NCI-H2196 treated with DMSO at 0.1 percent for 48 hours (cell line): Measurements from ENCODE around the gene MTNR1B.

Experiments
- DNase-seq: peaks from one replicate; lab custom pipeline; 2025; ENCODE audit not compliant: unreplicated experiment; lab: John Stamatoyannopoulos, UW

The MTNR1B gene

DNA sequence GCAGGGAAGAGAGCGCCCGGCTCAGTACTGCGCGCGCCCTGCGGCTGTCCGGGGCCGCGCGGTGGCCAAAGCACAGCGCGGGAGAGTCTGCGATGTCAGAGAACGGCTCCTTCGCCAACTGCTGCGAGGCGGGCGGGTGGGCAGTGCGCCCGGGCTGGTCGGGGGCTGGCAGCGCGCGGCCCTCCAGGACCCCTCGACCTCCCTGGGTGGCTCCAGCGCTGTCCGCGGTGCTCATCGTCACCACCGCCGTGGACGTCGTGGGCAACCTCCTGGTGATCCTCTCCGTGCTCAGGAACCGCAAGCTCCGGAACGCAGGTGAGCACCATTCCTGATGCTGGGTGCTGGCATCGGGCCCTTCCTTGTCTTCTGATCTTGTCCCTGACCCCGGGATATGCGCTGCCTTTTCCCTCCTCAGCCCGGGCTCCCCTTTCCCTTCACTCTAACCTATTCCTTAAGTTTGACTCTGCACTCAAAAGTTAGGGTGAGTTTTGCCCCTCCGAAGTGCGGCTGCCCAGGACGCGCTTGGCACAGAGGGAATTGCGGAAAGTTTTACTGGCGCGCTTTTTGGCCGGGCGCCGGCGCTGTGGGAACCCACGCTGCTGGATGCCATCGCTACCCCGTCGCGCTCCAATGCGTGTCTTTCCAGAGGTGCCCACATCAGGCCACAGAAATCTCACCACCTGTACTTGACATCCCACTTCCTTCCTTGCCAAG, at the start of gene MTNR1B:
Gene MTNR1B (plus strand): TSS at position 18 of the 714 bp plus-strand sequence. CDS start 75 bp downstream, at position 93.
- no peak for DNase-seq

DNA sequence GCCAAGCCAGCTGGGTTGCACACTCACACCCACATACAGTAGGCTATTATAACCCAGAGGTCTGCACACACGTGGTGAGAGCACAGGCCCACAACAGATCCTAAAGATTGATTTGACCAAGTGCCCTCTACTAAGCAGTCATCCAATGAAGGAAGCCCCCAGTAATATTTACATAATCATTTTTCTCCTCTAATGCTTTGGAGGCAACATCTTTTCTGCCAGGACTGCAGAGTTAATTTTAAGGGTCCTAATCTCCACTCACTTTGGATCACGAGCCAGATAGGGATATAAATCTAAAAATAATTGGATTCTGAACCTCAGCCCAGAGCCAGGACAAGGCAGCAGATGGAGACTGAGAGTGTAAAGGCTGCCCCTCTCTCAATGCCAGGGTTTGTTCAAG, 49.1 kb upstream of the MTNR1B start:
- DNase-seq, result no peak

DNA sequence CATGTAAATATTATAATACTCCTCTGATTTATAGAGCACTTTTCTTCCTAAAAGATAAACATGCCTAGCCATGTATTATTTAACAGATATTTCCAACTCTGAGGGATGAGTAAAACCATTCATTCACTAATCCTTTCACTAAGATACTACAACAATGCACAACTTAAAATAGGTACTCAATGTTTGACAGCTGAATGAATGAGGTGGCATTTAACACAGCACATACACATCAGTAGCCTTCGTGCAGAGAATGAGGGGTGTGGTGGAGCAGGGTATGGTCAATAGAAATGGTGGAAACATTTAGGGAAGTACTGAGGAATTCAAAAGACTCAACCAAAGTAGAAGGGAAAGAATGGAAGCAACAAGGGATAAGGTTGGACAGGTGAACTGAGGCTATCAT, 46.7 kb upstream of the MTNR1B start:
- no peak for DNase-seq

DNA sequence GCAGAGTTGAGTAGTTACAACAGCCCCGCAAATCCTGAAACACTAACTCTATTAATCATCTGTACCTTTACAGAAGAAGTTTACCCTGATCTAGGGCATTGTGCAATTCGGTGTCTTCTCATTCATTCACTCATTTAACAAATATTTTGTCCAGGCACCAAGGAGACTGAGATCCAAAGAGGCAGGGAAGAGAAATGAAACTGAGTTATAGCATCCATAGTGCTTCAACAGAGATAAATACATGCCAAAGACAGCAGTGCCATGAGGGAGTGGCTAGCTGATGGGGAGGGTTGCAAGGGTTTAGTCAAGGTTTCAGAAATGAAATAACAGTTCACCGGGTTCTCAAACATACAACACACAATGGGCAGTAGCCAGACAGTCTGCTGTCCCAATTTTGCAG, 40.2 kb upstream of the MTNR1B start:
- no peak for DNase-seq

DNA sequence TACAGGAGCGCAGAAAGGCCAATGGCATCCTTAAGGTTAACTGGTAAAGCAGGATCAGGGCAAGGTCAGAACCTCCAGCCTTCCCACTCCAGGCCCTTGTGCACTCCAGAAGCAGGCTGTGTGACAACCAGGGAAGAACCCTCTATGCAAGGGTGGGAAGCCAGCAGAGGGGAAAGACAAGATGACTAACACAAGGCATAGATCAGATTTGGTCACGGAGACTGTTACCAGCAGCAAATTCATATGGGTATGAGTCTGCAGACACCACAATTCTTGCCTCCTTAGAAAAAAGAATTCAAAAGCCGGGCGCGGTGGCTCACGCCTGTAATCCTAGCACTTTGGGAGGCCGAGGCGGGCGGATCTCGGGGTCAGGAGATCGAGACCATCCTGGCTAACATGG, 39.8 kb upstream of the MTNR1B start:
- no peak for DNase-seq

DNA sequence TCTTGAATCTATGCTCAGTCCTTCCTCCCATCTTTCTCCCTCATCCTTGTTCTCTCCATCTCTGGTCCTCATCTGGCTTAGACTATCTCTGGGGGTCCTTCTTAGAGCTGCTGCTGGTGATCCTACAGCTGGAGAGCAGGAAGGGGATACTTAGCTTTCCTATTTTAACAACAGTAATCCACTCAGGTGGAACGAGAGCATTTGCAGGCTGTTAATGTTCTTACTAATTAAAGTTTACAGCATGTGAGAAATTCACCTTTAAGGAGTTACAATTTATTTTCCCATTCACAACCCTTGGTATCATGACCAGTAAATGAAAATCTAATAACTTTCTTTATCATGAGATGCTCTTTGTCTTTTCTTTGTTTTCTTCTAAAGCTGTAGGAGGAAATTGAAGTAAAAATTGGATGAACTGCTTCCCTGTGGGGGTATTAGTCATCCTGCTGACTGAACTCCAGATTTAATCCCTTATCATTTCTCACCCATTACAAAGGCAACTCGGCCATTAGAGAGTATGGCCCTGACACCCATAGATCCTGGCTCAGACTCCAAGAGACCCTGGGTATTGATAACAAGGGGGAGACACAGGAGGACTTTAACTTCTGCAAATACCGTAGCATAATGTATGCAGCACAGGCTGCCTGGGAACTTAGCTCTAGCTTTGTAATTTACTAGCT, 37.6 kb upstream of the MTNR1B start:
- DNase-seq, result no peak

DNA sequence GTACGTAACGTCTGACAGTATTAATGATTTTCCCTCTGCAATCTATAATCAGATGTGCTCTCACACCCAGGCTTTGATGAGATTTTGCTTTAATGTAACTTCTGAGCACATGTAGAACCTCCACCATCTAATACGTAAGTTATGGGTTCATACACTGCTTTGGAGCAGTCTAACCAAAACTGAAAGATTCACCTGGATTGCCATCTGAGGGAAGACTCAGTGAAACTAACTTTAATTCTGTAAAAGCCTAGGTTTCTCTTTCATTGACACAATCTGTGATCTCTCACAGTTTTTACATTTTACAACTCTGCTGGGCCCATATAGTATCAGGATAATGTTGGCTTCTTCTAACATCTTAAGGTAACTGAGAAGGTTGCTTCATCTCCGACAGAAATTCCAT, 30.1 kb upstream of the MTNR1B start:
- DNase-seq, result no peak

DNA sequence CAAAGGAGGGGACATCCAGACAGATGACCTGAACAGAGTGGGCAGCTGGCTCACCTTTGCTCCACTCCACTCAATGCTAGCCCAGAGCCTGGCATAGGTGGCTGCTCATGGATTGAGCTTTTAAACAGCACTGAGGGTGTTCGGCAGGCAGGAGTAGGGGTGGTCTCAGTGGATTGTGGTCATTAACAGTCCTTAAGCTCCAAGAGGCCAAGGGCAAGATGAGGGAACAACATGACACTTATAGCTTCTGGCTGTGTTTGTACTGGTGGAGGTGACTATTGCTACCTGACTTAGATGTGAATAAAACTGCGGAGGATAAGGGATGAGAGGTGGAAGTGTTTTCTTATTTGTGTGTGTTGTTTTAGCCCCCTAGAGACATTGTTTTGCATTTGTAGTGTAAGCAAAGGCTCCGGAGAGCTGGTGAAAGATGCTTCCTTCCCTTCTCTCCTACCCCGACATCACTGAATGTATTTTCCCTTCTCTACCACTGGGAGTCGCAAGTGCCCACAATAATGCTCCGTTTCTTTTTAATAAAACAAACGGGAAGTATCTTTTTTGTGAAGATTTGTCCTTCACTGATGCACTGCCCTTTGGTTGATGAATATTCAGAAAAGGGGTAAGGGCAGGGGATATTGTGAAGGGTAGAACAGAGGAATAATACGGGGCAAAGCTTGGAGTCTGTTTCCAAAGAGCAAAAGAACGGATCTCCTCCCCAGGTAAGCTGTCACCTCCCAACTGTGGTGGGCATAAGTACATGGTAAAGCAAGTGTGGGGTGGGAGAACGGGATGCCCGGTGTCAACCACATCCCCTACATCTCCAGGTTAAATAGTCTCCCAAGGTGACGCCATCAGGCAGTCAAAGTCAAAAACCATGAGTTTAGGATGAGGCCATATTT, 27.5 kb upstream of the MTNR1B start:
- DNase-seq, result no peak

DNA sequence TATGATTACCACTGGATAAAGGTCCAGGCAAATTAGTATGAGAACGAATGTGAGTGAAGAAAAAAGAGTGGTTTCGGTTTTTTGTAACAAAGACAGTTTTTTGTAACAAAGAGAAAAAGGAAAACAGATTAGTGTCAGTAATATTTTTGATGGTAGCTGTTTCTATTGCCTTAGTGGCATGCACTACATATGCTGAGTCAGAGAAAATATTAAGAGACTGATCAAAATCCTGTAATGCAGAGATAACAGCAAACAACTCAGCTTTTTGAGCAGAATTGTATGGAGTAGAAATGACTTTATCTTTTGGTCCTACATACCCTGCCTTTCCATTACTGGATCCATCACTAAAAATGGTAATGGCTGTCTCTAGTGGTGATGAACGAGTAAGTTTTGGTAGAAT, 22.7 kb upstream of the MTNR1B start:
- DNase-seq, result no peak

DNA sequence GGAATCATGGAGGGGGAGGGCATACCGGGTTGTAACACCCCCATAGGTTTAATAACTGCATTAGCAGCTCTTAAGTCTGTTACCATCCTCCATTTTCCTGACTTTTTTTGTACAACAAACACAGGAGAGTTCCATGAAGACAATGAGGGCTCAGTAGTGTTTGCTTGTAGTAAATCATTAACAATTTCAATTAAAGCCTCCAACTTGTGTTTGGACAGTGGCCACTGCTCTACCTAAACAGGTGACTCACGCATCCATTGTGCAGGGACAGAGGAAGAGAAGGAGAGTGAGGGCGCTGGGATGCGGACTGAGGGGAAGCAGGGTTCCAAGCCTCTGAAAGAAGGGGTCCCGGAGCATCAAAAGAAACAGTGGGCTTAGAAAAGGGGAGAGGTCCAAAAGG, 21.3 kb upstream of the MTNR1B start:
- no peak for DNase-seq

DNA sequence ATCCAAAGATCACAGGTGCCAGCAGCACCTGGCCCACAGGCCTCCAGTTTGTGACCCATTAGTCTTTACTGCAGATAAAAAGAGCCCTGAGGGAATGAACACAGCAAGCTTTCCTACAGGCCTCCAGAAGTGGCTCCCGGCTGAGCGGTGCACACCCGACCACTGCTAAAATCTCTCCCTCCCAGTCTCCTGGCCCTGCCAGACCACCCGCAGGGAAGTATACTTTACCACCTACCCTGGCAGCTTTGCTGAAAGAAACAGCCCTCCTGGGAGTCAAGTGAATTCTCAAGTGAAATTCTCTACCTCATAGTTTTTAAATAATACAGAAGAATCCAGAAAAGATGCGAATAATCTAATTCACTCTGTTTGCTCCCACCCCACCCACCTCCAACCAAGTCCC, 15.4 kb upstream of the MTNR1B start:
- no peak for DNase-seq

DNA sequence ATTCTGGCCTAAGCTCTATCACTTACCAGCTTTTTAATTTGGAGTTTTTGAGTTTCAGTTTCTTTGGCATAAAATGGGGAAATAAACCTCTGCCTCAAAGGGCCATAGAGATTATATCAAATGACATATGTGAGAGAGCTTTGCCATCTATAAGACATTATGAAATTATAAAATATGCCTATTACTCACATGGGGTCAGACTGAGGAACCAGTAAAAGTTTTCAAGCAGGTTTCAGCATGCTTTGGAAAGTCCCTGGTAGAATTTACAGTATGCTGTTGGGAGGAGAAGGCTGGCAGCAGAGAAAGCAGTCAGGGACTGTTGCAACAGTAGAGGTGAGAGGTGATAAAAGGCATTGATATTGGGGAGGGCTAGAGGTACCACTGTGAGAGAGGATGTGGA, 13.6 kb upstream of the MTNR1B start:
- no peak for DNase-seq

DNA sequence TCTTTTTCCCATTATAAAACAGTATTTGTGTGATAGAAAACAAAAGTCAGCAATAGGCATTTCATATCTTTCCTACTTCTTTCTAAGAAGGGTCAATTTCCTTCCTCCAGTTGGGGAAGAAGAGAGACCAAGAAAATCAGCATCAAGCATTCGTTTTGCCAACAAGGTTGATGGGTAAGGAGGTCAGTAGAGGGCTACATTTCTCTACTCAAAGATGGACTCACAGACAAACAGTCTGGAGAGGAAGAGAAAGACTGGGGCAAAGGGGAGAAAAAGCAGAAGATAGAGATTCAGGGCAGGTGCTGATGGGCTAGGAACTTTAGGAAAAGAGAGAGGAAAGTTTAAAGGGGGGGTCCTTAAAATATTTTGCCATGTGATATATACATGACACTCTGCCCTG, 8.6 kb upstream of the MTNR1B start:
- DNase-seq, result no peak

DNA sequence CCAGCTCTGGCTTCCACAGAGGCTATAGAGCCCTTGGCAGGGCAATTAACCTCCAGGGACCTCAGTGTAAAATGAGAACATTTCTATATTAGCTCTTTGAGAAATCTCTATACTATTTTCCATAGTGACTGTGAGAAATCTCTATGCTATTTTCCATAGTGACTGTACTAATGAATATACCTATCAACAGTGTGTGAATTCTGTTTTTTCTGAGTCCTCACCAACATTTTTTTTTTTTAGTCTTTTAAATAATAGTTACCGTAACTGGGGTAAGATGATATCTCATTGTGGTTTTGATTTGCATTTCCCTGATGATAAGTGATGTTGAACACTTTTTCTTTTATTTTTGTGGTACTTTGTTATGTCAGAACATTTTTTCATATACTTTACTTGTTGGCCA, 7.0 kb upstream of the MTNR1B start:
- no peak for DNase-seq

DNA sequence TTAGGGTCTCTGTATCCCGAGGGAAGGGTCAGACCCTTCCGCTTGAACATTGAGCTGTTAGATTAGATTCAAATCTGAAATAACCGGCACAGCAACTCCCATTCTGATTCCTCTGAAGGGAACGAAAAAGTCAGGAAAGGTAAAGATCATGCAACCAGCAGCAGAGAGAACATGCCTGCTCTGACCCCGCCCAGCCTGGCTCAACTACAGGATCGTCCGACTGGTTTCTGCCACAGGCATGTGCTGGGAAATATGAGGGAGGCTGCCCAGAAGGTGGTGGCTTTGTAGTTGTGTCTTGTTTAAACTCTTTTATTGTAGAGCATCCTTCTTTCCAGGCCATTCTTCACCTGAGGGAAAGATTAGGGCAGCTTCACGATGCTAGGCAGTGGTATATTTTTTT, 5.0 kb upstream of the MTNR1B start:
- no peak for DNase-seq

DNA sequence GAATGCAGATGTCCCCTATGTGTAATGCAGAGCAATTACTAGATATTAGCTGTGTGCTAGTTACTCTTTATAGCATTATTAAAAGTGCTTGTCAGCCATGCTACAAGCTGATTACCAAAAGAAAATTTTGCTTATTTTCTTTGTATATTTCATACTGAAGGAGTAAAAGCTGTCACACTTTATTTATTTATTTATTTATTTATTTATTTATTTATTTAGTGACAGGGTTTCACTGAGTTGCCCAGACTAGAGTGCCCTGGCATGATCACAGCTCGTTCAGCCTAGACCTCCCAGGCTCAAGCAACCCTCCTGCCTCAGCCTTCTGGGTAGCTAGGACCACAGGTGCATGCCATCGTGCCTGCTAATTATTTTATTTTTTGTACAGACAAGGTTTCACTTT, 4.3 kb upstream of the MTNR1B start:
- no peak for DNase-seq

DNA sequence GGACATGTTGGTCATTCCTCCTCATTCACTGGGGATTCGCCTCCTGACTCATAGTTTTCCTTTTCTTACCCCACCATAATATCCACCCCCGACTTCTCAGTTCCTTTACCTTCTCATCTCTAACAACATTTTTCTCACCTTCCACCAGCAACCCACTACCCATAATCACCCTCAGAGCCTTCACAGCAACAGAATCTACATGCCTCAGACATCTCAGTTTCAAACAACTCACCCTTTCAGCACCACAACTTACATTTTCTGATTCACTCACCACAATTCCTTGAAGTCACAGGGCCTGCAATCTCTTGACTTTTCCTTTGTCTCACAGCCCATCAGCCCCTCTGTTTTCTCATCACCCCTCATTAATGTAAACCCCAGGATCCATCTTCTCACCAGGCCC, 2.3 kb upstream of the MTNR1B start:
- DNase-seq, result no peak

DNA sequence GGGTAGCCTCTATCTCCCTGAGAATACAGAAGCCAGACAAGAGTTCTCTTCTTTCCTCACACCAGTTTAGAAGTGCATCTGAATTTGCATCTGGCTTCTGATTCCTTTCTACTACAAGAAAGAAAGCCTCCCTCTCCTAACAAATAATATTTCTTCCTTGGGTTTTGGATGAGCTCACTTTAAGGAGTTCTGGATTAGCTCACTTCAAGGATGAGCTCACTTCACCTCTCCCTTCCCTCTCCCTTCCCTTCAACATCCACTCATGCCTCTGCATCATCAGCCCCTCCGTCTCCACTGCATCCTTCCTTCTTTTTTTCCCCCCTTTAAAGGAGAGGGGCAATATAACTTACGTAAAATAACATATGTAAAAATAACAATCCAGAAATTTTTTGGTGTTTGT, 1.6 kb upstream of the MTNR1B start:
- no peak for DNase-seq

DNA sequence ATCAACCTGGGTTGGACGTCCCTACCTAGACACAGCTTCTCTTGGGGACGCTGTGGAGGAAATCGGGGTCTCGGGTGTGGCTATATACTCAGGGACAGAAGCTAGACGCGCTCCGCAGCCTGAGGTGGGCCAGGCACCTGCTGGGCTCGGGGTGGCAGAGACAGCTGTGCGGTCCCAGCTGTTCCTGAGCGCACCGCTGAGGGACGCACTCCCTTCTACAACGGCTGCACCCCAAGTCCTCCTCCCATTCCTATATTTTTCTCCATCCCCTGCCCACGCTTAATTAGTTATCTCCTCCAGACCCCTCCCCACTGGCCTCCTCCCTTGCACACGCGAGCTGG, 188 bp upstream of the MTNR1B start:
- no peak for DNase-seq

DNA sequence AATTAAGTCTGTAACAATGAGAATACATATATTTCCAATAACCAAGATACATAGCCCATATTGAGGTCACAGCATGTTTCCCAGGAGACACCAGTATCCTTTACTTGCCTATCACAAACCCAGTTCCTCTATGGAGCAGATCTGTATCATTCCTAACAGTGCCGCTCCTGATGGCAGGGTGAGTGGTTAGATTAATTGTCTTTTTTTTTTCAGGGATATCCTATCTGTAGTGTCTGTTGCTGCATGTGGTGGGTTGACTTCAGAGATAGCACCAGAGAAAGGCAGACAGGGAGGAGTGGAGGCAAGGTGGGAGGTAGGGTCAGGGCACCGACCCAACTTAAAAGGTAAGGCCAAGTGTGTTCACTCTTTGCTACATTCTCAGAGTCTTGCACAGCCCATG, 2.8 kb downstream of the MTNR1B start:
- DNase-seq, result no peak

DNA sequence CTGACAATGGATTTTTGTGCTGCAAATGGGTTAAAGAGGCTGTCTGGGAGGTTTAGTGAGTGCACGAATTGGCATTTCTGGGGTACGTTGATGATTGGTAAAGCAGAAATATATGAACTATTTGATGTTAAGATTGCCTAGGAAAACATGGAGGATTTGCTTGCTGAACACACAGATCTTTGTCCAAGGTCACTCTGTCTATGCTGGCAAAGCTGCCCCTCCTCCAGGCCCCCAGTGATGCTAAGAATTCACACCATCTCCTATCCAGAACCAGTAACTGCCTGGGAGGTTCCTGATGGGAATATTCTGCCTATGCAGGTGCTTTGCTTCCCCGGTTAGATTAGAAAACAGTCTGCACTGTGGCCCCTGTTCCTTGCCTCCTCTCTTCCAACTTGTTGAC, 5.8 kb downstream of the MTNR1B start:
- no peak for DNase-seq

DNA sequence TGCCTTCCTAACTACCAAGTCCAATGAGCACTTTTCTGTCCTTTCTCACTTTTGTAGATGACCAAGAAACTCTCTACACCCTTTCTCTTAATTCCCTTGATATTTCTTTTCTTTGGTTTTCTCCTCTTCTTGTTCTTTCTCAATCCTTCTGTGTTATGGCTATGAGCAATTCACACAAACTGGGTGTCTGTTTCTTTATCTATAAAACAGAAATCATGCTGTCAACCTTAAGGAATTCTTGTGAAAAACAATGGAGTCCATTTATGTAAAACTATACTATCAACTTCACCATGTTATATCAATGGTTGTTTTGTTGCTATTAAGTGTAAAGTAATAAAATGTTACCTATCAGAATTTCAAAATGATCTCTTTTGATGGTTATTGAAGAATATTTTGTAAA, 7.2 kb downstream of the MTNR1B start:
- no peak for DNase-seq
